NCI-H2107 treated with DMSO at 0.1 percent for 48 hours (cell line): Measurements from ENCODE around the gene ARPC5.
"Not testable (repeated sequence)": the region's sequence is repeated elsewhere in the genome, so short reads cannot be mapped to it uniquely, and the experiment has no call there.

Experiments used
- DNase-seq: peaks from one replicate; lab custom pipeline; 2025; ENCODE audit not compliant: unreplicated experiment; lab: John Stamatoyannopoulos, UW

ARPC5 gene

GRCh38 chr1:183635606-183636333 is at the start of gene ARPC5:
Gene ARPC5, minus strand, starts transcription at chr1:183635783. Its CDS starts 124 bp downstream, at chr1:183635659.
- DNase-seq = peak; percentile 97

- no peak for DNase-seq
Observed at GRCh38 chr1:183685112-183685713, 49.6 kb upstream of the ARPC5 start.

GRCh38 chr1:183679363-183679762 is 43.8 kb upstream of the ARPC5 start:
- DNase-seq = not testable (repeated sequence)

GRCh38 chr1:183678819-183679218 is 43.2 kb upstream of the ARPC5 start:
- no peak for DNase-seq

GRCh38 chr1:183676586-183677189 is 41.1 kb upstream of the ARPC5 start:
- no peak for DNase-seq

GRCh38 chr1:183675883-183676585 is 40.5 kb upstream of the ARPC5 start:
- DNase-seq = no peak

- no peak for DNase-seq
Observed at GRCh38 chr1:183675381-183675780, 39.8 kb upstream of the ARPC5 start.

- no peak for DNase-seq
Observed at GRCh38 chr1:183674886-183675285, 39.3 kb upstream of the ARPC5 start.

- DNase-seq = no peak
Observed at GRCh38 chr1:183674339-183674738, 38.8 kb upstream of the ARPC5 start.

GRCh38 chr1:183673605-183674323 is 38.2 kb upstream of the ARPC5 start:
- DNase-seq = no peak

GRCh38 chr1:183670169-183670568 is 34.6 kb upstream of the ARPC5 start:
- DNase-seq = no peak

- no peak for DNase-seq
Observed at GRCh38 chr1:183656355-183656754, 20.8 kb upstream of the ARPC5 start.

GRCh38 chr1:183655562-183656075 is 20.0 kb upstream of the ARPC5 start:
- peak; percentile 90 for DNase-seq

GRCh38 chr1:183654706-183655105 is 19.1 kb upstream of the ARPC5 start:
- DNase-seq = no peak

- DNase-seq = no peak
Observed at GRCh38 chr1:183653876-183654451, 18.4 kb upstream of the ARPC5 start.

GRCh38 chr1:183653462-183653794 is 17.8 kb upstream of the ARPC5 start:
- no peak for DNase-seq

GRCh38 chr1:183652547-183653461 is 17.2 kb upstream of the ARPC5 start, which contains the start of gene APOBEC4:
Gene APOBEC4, minus strand, starts transcription at chr1:183653316. Its CDS starts 4,535 bp downstream, at chr1:183648781.
- DNase-seq = peak; percentile 42

- no peak for DNase-seq
Observed at GRCh38 chr1:183652107-183652506, 16.5 kb upstream of the ARPC5 start.

GRCh38 chr1:183651612-183652011 is 16.0 kb upstream of the ARPC5 start:
- DNase-seq = no peak
